HCT116 (cell line): ENCODE data around the gene BLOC1S5. TPM values are rescaled to one million over a fixed set of nuclear protein-coding genes. Genes with fewer than 3 reads are reported as not detected.

ENCODE experiments used
- ATAC-seq: fragments of 200-7000 bp; cut with Tn5 transposase; 2 replicates; pipeline ENCODE4 v1.9.1; 2020; ENCODE audit warnings: mild to moderate bottlenecking, moderate library complexity
- BruUV-seq: library from RNA; stranded (reverse); fragments of 400-500 nt; replicated peaks from 2 replicates; lab custom pipeline; 2021; lab: Mats Ljungman, UMichigan
- CTCF ChIA-PET: fragments of 300-600 bp; sonication (Branson Sonifier 250); formaldehyde crosslinking; loops from one replicate; lab custom pipeline; 2021; ENCODE audit warnings: antibody characterized with exemption; lab: Charles Lee
- POLR2A ChIA-PET: fragments of 300-600, 350-600 bp; sonication (Branson Sonifier 250); formaldehyde crosslinking; loops from one replicate; lab custom pipeline; 2021; ENCODE audit warnings: antibody characterized with exemption; lab: Charles Lee
- RAD21 ChIA-PET, 2 experiments: fragments of 300-600 bp; sonication (Branson Sonifier 250); formaldehyde crosslinking; loops; one replicate each; lab custom pipeline; 2023; ENCODE audit warnings: low total read pairs in 2 of 2; ENCODE audit not compliant: uncharacterized antibody in 2 of 2, unreplicated experiment in 2 of 2, low non-redundant PET in 1 of 2; lab: Charles Lee
- DNase-seq: peaks from one replicate; pipeline ENCODE4 v3.0.0-alpha.2; 2010; ENCODE audit warnings: low read depth, low spot score
- H2AFZ ChIP-seq: fragments of 200-600 bp; shearing (Covaris generic), sonication (generic); 2 replicates; pipeline ENCODE4 v1.6.1; 2017; ENCODE audit warnings: low read depth, mixed run types, mixed read lengths, antibody characterized with exemption, low read length; ENCODE audit not compliant: poor library complexity, severe bottlenecking
- H3K27ac ChIP-seq: 2 replicates; pipeline ENCODE4 v1.5.1; 2012; ENCODE audit warnings: low read depth, low read length
- H3K27me3 ChIP-seq: fragments of 200-600 bp; sonication (generic); 2 replicates; pipeline ENCODE4 v1.6.1; 2016; ENCODE audit warnings: mixed run types, low read length, mixed read lengths; ENCODE audit not compliant: insufficient read depth
- H3K36me3 ChIP-seq, 2 experiments: fragments of 200-500 bp in 1 of 2; fragments of 200-600 bp in 1 of 2; sonication (Bioruptor generic) in 1 of 2; sonication (generic) in 1 of 2; 2 replicates each; pipeline versions ENCODE4 v1.5.1 to v1.6.1; 2014 to 2016; ENCODE audit warnings: low read length in 2 of 2, inconsistent platforms in 1 of 2, mixed read lengths in 1 of 2, mixed run types in 1 of 2; ENCODE audit not compliant: insufficient read depth in 2 of 2, control insufficient read depth in 1 of 2
- H3K4me1 ChIP-seq, 2 experiments: fragments of 200-600 bp in 1 of 2; sonication (generic) in 1 of 2; 2 replicates each; pipeline versions ENCODE4 v1.5.1 to v1.6.1; 2012 to 2017; ENCODE audit warnings: low read length in 2 of 2, inconsistent platforms in 1 of 2, mild to moderate bottlenecking in 1 of 2, mixed read lengths in 1 of 2, mixed run types in 1 of 2, moderate library complexity in 1 of 2; ENCODE audit not compliant: insufficient read depth in 2 of 2, control insufficient read depth in 1 of 2
- H3K4me2 ChIP-seq: fragments of 200-600 bp; sonication (generic); 2 replicates; pipeline ENCODE4 v1.6.1; 2017; ENCODE audit warnings: mixed run types, low read length, mixed read lengths
- H3K4me3 ChIP-seq, 2 experiments: fragments of 200-600 bp in 1 of 2; sonication (generic) in 1 of 2; replicated peaks in 1 of 2; 2 replicates each; pipeline ENCODE4 v1.5.1; 2011 to 2016; ENCODE audit warnings: low read length in 2 of 2, control low read depth in 1 of 2, low read depth in 1 of 2, mild to moderate bottlenecking in 1 of 2, mixed read lengths in 1 of 2, mixed run types in 1 of 2
- H3K79me2 ChIP-seq: fragments of 200-600 bp; sonication (generic); 2 replicates; pipeline ENCODE4 v1.6.1; 2017; ENCODE audit warnings: mild to moderate bottlenecking, mixed run types, low read length, moderate library complexity, mixed read lengths; ENCODE audit not compliant: insufficient read depth
- H3K9ac ChIP-seq: fragments of 200-600 bp; sonication (generic); 2 replicates; pipeline ENCODE4 v1.6.1; 2016; ENCODE audit warnings: low read length, mixed read lengths
- H3K9me2 ChIP-seq: fragments of 200-600 bp; sonication (generic), shearing (Covaris generic); 2 replicates; pipeline ENCODE4 v1.6.1; 2017; ENCODE audit warnings: mixed run types, mild to moderate bottlenecking, moderate library complexity; ENCODE audit not compliant: insufficient read depth
- H3K9me3 ChIP-seq, 2 experiments: fragments of 200-500 bp in 1 of 2; fragments of 200-600 bp in 1 of 2; sonication (Bioruptor generic) in 1 of 2; sonication (generic) in 1 of 2; 2 replicates each; pipeline ENCODE4 v1.6.1; 2014 to 2017; ENCODE audit warnings: low read length in 2 of 2, mixed read lengths in 2 of 2, inconsistent platforms in 1 of 2, low read depth in 1 of 2, mild to moderate bottlenecking in 1 of 2, mixed run types in 1 of 2, moderate library complexity in 1 of 2; ENCODE audit not compliant: control insufficient read depth in 1 of 2, insufficient read depth in 1 of 2
- H4K20me1 ChIP-seq: fragments of 200-600 bp; sonication (generic), shearing (Covaris generic); 2 replicates; pipeline ENCODE4 v1.6.1; 2017; ENCODE audit warnings: mixed run types, mild to moderate bottlenecking, moderate library complexity; ENCODE audit not compliant: insufficient read depth
- CTCF ChIP-seq, 3 experiments: fragments of 200-600 bp in 1 of 3; sonication (generic) in 1 of 3; IDR thresholded peaks in 2 of 3; conservative IDR thresholded peaks in 1 of 3; 2 replicates each; pipeline ENCODE4 v1.5.1; 2012 to 2017; ENCODE audit warnings: low read depth in 2 of 3, low read length in 2 of 3, antibody characterized with exemption in 1 of 3, borderline replicate concordance in 1 of 3, control low read depth in 1 of 3, mild to moderate bottlenecking in 1 of 3, mixed read lengths in 1 of 3, mixed run types in 1 of 3, moderate library complexity in 1 of 3; ENCODE audit not compliant: insufficient read depth in 1 of 3
- EZH2phosphoT487 ChIP-seq: fragments of 200-600 bp; IDR thresholded peaks from 2 replicates; pipeline ENCODE4 v1.6.1; 2018; ENCODE audit warnings: antibody characterized with exemption, borderline replicate concordance
- JUND ChIP-seq: IDR thresholded peaks from 2 replicates; pipeline ENCODE4 v1.6.1; 2012
- MAX ChIP-seq: IDR thresholded peaks from 2 replicates; pipeline ENCODE4 v1.6.1; 2012
- SIN3A ChIP-seq: IDR thresholded peaks from 2 replicates; pipeline ENCODE4 v1.6.1; 2012; ENCODE audit warnings: low read depth
- YY1 ChIP-seq: IDR thresholded peaks from 2 replicates; pipeline ENCODE4 v1.6.1; 2011; ENCODE audit warnings: low read length, low read depth, moderate library complexity, mild to moderate bottlenecking; ENCODE audit not compliant: insufficient replicate concordance; ENCODE audit errors: extremely low read depth
- ZFX ChIP-seq: fragments of 450-650 bp; IDR thresholded peaks from 2 replicates; pipeline ENCODE4 v1.6.1; 2017
- intact Hi-C: fragments of 100-400 bp; cut with micrococcal nuclease; formaldehyde crosslinking; loops from 2 replicates; pipeline ENCODE4 v1.10.0; 2022
- total RNA-seq: library from RNA; stranded (reverse); gene quantifications from one replicate; pipeline ENCODE4 v1.2.1, GENCODE V29; 2021; ENCODE audit not compliant: unreplicated experiment

The BLOC1S5 gene
- total RNA-seq, 1 experiment from 2014 or later, result 12.0 TPM

GRCh38 chr6:8088886-8089285 is 24.7 kb upstream of the BLOC1S5 start:
- ChIA-PET POLR2A (no interaction called here), RAD21 (no interaction called here), CTCF (no interaction called here)
- Histone ChIP-seq H2AFZ (no peak overlapping the region), H3K4me2 (no peak overlapping the region), H3K4me3 (no peak overlapping the region), H3K79me2 (peaks cover 93% of the 10 kb centered on the region), H3K36me3 (peaks cover 26 to 52% of the 10 kb centered on the region in 2 experiments), H3K4me1 (peaks cover 29 to 33% of the 10 kb centered on the region in 2 experiments), H3K9me2 (no peaks in the 10 kb centered on the region), H4K20me1 (peaks cover 14% of the 10 kb centered on the region; the same call in 1 of the 2 replicates), H3K27ac (no peak overlapping the region), H3K9me3 (no peaks in the 10 kb centered on the region), H3K9ac (no peak overlapping the region), H3K27me3 (no peaks in the 10 kb centered on the region)
- ATAC-seq (no peak), DNase-seq (no peak)
- intact Hi-C loops, result no loop called here
- TF ChIP-seq CTCF (IDR thresholded peaks at IDR 0.05 in 2 of 3, conservative IDR thresholded peaks at IDR 0.05 in 1 of 3; ENCODE audit: borderline replicate concordance in 1 of 3, insufficient read depth in 1 of 3, low read depth in 2 of 3, low read length in 2 of 3), result no peak
- no peak for TF ChIP-seq YY1
- TF ChIP-seq MAX, result no peak
- TF ChIP-seq JUND, result no peak
- BruUV-seq, result no TSS peak

GRCh38 chr6:8087870-8088754 is 23.9 kb upstream of the BLOC1S5 start:
- TF ChIP-seq JUND, result no peak
- TF ChIP-seq YY1, result no peak
- no peak for TF ChIP-seq SIN3A
- TF ChIP-seq ZFX, result no peak
- TF ChIP-seq EZH2phosphoT487, result no peak
- TF ChIP-seq, all 23 proteins: peak for 0
- no peak overlapping the region for H2AFZ ChIP-seq
- ChIA-PET POLR2A (interaction anchor here (1.2 kb wide), 1 partner anchor 15 kb away, joined by 3 read pairs; the partner anchor contains the start of gene EEF1E1), RAD21 (no interaction called here), CTCF (no interaction called here)
- H3K9ac ChIP-seq, result no peak overlapping the region
- H3K36me3 ChIP-seq, result peaks cover 22 to 54% of the 10 kb centered on the region in 2 experiments
- no peaks in the 10 kb centered on the region for H3K9me2 ChIP-seq
- H3K4me3 ChIP-seq, result no peak overlapping the region
- no peak overlapping the region for H3K27ac ChIP-seq
- peaks cover 93% of the 10 kb centered on the region for H3K79me2 ChIP-seq
- H4K20me1 ChIP-seq, result peaks cover 12% of the 10 kb centered on the region; the same call in 1 of the 2 replicates
- DNase-seq (no peak), ATAC-seq (no peak)
- peaks cover 37 to 41% of the 10 kb centered on the region in 2 experiments for H3K4me1 ChIP-seq
- intact Hi-C loops, result no loop called here
- no peak overlapping the region for H3K4me2 ChIP-seq
- no peaks in the 10 kb centered on the region for H3K9me3 ChIP-seq
- H3K27me3 ChIP-seq, result no peaks in the 10 kb centered on the region
- BruUV-seq, result no TSS peak
